ENCODE measurements around the gene GLP1R.

GRCh38 chr6:39095578-39095977 is 47.0 kb downstream of the GLP1R start:
- no peak for TF ChIP-seq CTCF (IDR thresholded peaks at IDR 0.05)
- no peak for TF ChIP-seq POLR2A (IDR thresholded peaks at IDR 0.05; ENCODE audit: low read depth)
- no peak for TF ChIP-seq EP300 (IDR thresholded peaks at IDR 0.05)
- TF ChIP-seq POLR2AphosphoS5 (IDR thresholded peaks at IDR 0.05): no peak

Data from esophagus muscularis mucosa (tissue), 4 donors.